IPS-18a (cell line): Measurements from ENCODE around the gene GPR18.

ENCODE experiments used
- H3K27ac ChIP-seq: one replicate; pipeline ENCODE4 v1.5.1; 2013; ENCODE audit warnings: low read length
- H3K27me3 ChIP-seq: one replicate; pipeline ENCODE4 v1.6.1; 2013; ENCODE audit warnings: mild to moderate bottlenecking, low read length; ENCODE audit not compliant: control insufficient read depth, insufficient read depth
- H3K36me3 ChIP-seq: one replicate; pipeline ENCODE4 v1.6.1; 2013; ENCODE audit warnings: low read depth, low read length; ENCODE audit not compliant: control insufficient read depth
- H3K4me1 ChIP-seq: one replicate; pipeline ENCODE4 v1.6.1; 2013; ENCODE audit warnings: low read depth, low read length; ENCODE audit not compliant: control insufficient read depth
- H3K4me3 ChIP-seq: one replicate; pipeline ENCODE4 v1.5.1; 2013; ENCODE audit warnings: low read length
- H3K9ac ChIP-seq: one replicate; pipeline ENCODE4 v1.6.1; 2013; ENCODE audit warnings: mild to moderate bottlenecking, low read length, moderate library complexity
- H3K9me3 ChIP-seq: one replicate; pipeline ENCODE4 v1.6.1; 2013; ENCODE audit warnings: low read depth, low read length; ENCODE audit not compliant: control insufficient read depth

Gene GPR18

GRCh38 chr13:99225078-99225477, 33.1 kb downstream of the GPR18 start:
- no peak overlapping the region for H3K27ac ChIP-seq
- H3K9ac ChIP-seq = no peak overlapping the region

GRCh38 chr13:99224021-99224420, 34.2 kb downstream of the GPR18 start:
- peaks cover 7% of the 10 kb centered on the region for H3K4me1 ChIP-seq
- no peak overlapping the region for H3K9ac ChIP-seq
- H3K4me3 ChIP-seq = no peak overlapping the region

More at GRCh38 chr13:99225078-99225477, 33.1 kb downstream of the GPR18 start:
- H3K27me3 ChIP-seq = no peaks in the 10 kb centered on the region
- H3K4me3 ChIP-seq = no peak overlapping the region
- no peaks in the 10 kb centered on the region for H3K36me3 ChIP-seq
- H3K4me1 ChIP-seq = peaks cover 7% of the 10 kb centered on the region
- no peaks in the 10 kb centered on the region for H3K9me3 ChIP-seq

GRCh38 chr13:99223587-99223986, 34.6 kb downstream of the GPR18 start:
- no peak overlapping the region for H3K4me3 ChIP-seq
- H3K9me3 ChIP-seq = no peaks in the 10 kb centered on the region
- no peak overlapping the region for H3K9ac ChIP-seq
- H3K4me1 ChIP-seq = peaks cover 7% of the 10 kb centered on the region
- no peaks in the 10 kb centered on the region for H3K36me3 ChIP-seq
- H3K27ac ChIP-seq = no peak overlapping the region
- H3K27me3 ChIP-seq = no peaks in the 10 kb centered on the region

More at GRCh38 chr13:99224021-99224420, 34.2 kb downstream of the GPR18 start:
- Histone ChIP-seq H3K9me3 (no peaks in the 10 kb centered on the region), H3K27ac (no peak overlapping the region), H3K36me3 (no peaks in the 10 kb centered on the region), H3K27me3 (no peaks in the 10 kb centered on the region)

- H3K9ac ChIP-seq = no peak overlapping the region
- no peaks in the 10 kb centered on the region for H3K36me3 ChIP-seq
- no peaks in the 10 kb centered on the region for H3K9me3 ChIP-seq
- H3K4me1 ChIP-seq = peaks cover 7% of the 10 kb centered on the region
- no peak overlapping the region for H3K4me3 ChIP-seq
- no peaks in the 10 kb centered on the region for H3K27me3 ChIP-seq
- no peak overlapping the region for H3K27ac ChIP-seq
Observed at GRCh38 chr13:99221567-99222239, 36.5 kb downstream of the GPR18 start.

- Histone ChIP-seq H3K4me1 (peaks cover 7% of the 10 kb centered on the region), H3K9ac (no peak overlapping the region), H3K4me3 (no peak overlapping the region), H3K27me3 (no peaks in the 10 kb centered on the region), H3K9me3 (no peaks in the 10 kb centered on the region), H3K27ac (no peak overlapping the region), H3K36me3 (no peaks in the 10 kb centered on the region)
Observed at GRCh38 chr13:99220199-99220935, 37.8 kb downstream of the GPR18 start.

- H3K9me3 ChIP-seq = no peaks in the 10 kb centered on the region
- no peaks in the 10 kb centered on the region for H3K27me3 ChIP-seq
- no peak overlapping the region for H3K27ac ChIP-seq
- no peak overlapping the region for H3K9ac ChIP-seq
- H3K36me3 ChIP-seq = no peaks in the 10 kb centered on the region
- no peak overlapping the region for H3K4me3 ChIP-seq
- H3K4me1 ChIP-seq = peaks cover 16% of the 10 kb centered on the region
Observed at GRCh38 chr13:99218969-99219368, 39.2 kb downstream of the GPR18 start.

GRCh38 chr13:99218545-99218944, 39.6 kb downstream of the GPR18 start:
- Histone ChIP-seq H3K27me3 (no peaks in the 10 kb centered on the region), H3K9me3 (no peaks in the 10 kb centered on the region), H3K9ac (no peak overlapping the region), H3K4me1 (peaks cover 12% of the 10 kb centered on the region), H3K27ac (no peak overlapping the region), H3K36me3 (no peaks in the 10 kb centered on the region), H3K4me3 (no peak overlapping the region)

GRCh38 chr13:99218126-99218525, 40.1 kb downstream of the GPR18 start:
- Histone ChIP-seq H3K9me3 (no peaks in the 10 kb centered on the region), H3K27me3 (no peaks in the 10 kb centered on the region), H3K27ac (no peak overlapping the region), H3K4me3 (no peak overlapping the region), H3K4me1 (peaks cover 10% of the 10 kb centered on the region), H3K36me3 (no peaks in the 10 kb centered on the region), H3K9ac (no peak overlapping the region)

GRCh38 chr13:99217461-99218110, 40.6 kb downstream of the GPR18 start:
- H3K9me3 ChIP-seq = no peaks in the 10 kb centered on the region
- no peak overlapping the region for H3K9ac ChIP-seq
- no peaks in the 10 kb centered on the region for H3K27me3 ChIP-seq
- no peaks in the 10 kb centered on the region for H3K36me3 ChIP-seq
- no peak overlapping the region for H3K4me3 ChIP-seq
- H3K27ac ChIP-seq = no peak overlapping the region
- peaks cover 10% of the 10 kb centered on the region for H3K4me1 ChIP-seq

GRCh38 chr13:99215184-99215830, 42.9 kb downstream of the GPR18 start:
- no peak overlapping the region for H3K27ac ChIP-seq

GRCh38 chr13:99214731-99215130, 43.4 kb downstream of the GPR18 start:
- Histone ChIP-seq H3K27ac (no peak overlapping the region), H3K36me3 (no peaks in the 10 kb centered on the region), H3K4me1 (peaks cover 10% of the 10 kb centered on the region), H3K9me3 (no peaks in the 10 kb centered on the region), H3K27me3 (no peaks in the 10 kb centered on the region), H3K4me3 (peak overlapping the region; percentile 7), H3K9ac (no peak overlapping the region)

More at GRCh38 chr13:99215184-99215830, 42.9 kb downstream of the GPR18 start:
- Histone ChIP-seq H3K27me3 (no peaks in the 10 kb centered on the region), H3K4me3 (no peak overlapping the region), H3K9me3 (no peaks in the 10 kb centered on the region), H3K9ac (no peak overlapping the region), H3K36me3 (no peaks in the 10 kb centered on the region), H3K4me1 (peaks cover 10% of the 10 kb centered on the region)
